ENCODE results near the gene DNAH2.

Gene DNAH2

DNA sequence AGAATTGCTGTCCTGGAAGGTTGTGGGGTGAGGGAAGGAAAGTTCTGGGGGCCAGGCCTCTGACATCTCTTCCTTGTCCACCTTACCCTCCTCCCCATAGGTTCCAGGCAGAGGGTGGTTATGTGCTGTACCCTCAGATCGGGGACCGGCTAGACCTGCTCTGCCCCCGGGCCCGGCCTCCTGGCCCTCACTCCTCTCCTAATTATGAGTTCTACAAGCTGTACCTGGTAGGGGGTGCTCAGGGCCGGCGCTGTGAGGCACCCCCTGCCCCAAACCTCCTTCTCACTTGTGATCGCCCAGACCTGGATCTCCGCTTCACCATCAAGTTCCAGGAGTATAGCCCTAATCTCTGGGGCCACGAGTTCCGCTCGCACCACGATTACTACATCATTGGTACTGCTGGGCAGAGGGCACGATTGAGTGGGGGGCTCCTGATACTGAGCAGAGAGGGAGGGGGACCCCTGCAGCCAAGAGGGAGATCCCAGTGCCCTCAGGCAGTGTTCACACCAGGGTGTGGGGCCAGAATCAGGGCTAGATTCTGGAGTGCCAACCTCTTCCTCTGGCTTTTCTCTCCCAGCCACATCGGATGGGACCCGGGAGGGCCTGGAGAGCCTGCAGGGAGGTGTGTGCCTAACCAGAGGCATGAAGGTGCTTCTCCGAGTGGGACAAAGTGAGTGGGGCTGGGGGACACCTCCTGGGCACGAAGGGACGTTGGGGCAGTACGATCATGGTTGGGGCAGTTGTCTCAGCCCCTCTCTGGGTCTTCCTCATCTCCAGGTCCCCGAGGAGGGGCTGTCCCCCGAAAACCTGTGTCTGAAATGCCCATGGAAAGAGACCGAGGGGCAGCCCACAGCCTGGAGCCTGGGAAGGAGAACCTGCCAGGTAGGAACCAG is 9.4 kb upstream of the DNAH2 start:
- TF ChIP-seq, protein P1, sequence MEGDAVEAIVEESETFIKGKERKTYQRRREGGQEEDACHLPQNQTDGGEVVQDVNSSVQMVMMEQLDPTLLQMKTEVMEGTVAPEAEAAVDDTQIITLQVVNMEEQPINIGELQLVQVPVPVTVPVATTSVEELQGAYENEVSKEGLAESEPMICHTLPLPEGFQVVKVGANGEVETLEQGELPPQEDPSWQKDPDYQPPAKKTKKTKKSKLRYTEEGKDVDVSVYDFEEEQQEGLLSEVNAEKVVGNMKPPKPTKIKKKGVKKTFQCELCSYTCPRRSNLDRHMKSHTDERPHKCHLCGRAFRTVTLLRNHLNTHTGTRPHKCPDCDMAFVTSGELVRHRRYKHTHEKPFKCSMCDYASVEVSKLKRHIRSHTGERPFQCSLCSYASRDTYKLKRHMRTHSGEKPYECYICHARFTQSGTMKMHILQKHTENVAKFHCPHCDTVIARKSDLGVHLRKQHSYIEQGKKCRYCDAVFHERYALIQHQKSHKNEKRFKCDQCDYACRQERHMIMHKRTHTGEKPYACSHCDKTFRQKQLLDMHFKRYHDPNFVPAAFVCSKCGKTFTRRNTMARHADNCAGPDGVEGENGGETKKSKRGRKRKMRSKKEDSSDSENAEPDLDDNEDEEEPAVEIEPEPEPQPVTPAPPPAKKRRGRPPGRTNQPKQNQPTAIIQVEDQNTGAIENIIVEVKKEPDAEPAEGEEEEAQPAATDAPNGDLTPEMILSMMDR (conservative IDR thresholded peaks at IDR 0.05; ENCODE audit: low read length): no peak
- no peak for DNase-seq (ENCODE audit: low read depth)
- H3K4me3 ChIP-seq (ENCODE audit: low read length): no peak overlapping the region

DNA sequence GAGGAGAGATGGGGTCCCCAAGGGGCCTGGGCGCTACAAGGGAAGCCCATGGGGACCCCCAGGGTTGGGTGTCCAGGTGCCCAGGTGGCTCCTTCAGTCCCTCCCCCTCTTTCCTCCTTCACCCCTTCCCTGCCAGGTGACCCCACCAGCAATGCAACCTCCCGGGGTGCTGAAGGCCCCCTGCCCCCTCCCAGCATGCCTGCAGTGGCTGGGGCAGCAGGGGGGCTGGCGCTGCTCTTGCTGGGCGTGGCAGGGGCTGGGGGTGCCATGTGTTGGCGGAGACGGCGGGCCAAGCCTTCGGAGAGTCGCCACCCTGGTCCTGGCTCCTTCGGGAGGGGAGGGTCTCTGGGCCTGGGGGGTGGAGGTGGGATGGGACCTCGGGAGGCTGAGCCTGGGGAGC is 8.5 kb upstream of the DNAH2 start:
- DNase-seq (ENCODE audit: low read depth): no peak
- TF ChIP-seq, protein P1 (conservative IDR thresholded peaks at IDR 0.05; ENCODE audit: low read length): no peak
- H3K4me3 ChIP-seq (ENCODE audit: low read length): no peak overlapping the region

DNA sequence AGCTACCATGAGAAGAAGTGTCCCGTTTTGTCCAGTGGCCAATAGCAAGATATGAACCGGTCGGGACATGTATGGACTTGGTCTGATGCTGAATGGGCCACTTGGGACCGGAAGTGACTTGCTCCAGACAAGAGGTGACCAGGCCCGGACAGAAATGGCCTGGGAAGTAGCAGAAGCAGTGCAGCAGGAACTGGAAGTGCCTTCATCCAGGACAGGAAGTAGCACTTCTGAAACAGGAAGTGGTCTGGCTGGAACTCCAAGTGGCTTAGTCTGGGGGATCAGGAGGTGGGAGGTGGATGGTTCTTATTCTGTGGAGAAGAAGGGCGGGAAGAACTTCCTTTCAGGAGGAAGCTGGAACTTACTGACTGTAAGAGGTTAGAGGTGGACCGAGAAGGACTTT is 7.2 kb upstream of the DNAH2 start:
- TF ChIP-seq, protein P1 (conservative IDR thresholded peaks at IDR 0.05; ENCODE audit: low read length): no peak
- DNase-seq (ENCODE audit: low read depth): no peak

GRCh38 chr17:7711051-7711755 is 6.3 kb upstream of the DNAH2 start:
- no peak overlapping the region for H3K4me3 ChIP-seq (ENCODE audit: low read length)
- no peak for DNase-seq (ENCODE audit: low read depth)
- TF ChIP-seq, protein P1 (conservative IDR thresholded peaks at IDR 0.05; ENCODE audit: low read length): peak; percentile 14; the same call in 1 of the 2 replicates

More for the DNA sequence above, 7.2 kb upstream of the DNAH2 start:
- H3K4me3 ChIP-seq (ENCODE audit: low read length): no peak overlapping the region

GRCh38 chr17:7712111-7712771 is 5.3 kb upstream of the DNAH2 start:
- no peak for DNase-seq (ENCODE audit: low read depth)
- TF ChIP-seq, protein P1 (conservative IDR thresholded peaks at IDR 0.05; ENCODE audit: low read length): no peak
- no peak overlapping the region for H3K4me3 ChIP-seq (ENCODE audit: low read length)

GRCh38 chr17:7713782-7714181 is 3.8 kb upstream of the DNAH2 start:
- no peak for DNase-seq (ENCODE audit: low read depth)
- TF ChIP-seq, protein P1 (conservative IDR thresholded peaks at IDR 0.05; ENCODE audit: low read length): no peak

More at GRCh38 chr17:7713782-7714181, 3.8 kb upstream of the DNAH2 start:
- no peak overlapping the region for H3K4me3 ChIP-seq (ENCODE audit: low read length)
